Smooth muscle cell (in vitro differentiated cells): ENCODE results near the gene RTEL1. TPM values are rescaled to one million over a fixed set of nuclear protein-coding genes. Genes with fewer than 3 reads are reported as not detected.

Experiments used
- DNase-seq: peaks from one replicate; lab custom pipeline; 2025; ENCODE audit not compliant: unreplicated experiment; lab: John Stamatoyannopoulos, UW
- H2AFZ ChIP-seq: fragments of 200-600 bp; sonication (generic); 2 replicates; pipeline ENCODE4 v1.6.0; 2016; ENCODE audit warnings: antibody characterized with exemption, low read depth, mild to moderate bottlenecking
- H3F3A ChIP-seq: fragments of 200-600 bp; sonication (generic); 2 replicates; pipeline ENCODE4 v1.6.0; 2017; ENCODE audit warnings: antibody characterized with exemption, low read depth
- H3K27ac ChIP-seq: fragments of 200-600 bp; sonication (generic); 2 replicates; pipeline ENCODE4 v1.5.1; 2016; ENCODE audit warnings: low read depth, mild to moderate bottlenecking
- H3K27me3 ChIP-seq: fragments of 200-600 bp; sonication (generic); 2 replicates; pipeline ENCODE4 v1.6.1; 2016; ENCODE audit warnings: low read depth, mild to moderate bottlenecking
- H3K36me3 ChIP-seq: fragments of 200-600 bp; sonication (generic); 2 replicates; pipeline ENCODE4 v1.5.1; 2016; ENCODE audit warnings: low read depth
- H3K4me1 ChIP-seq: fragments of 200-600 bp; sonication (generic); 2 replicates; pipeline ENCODE4 v1.5.1; 2016; ENCODE audit warnings: low read depth
- H3K4me2 ChIP-seq: fragments of 200-600 bp; sonication (generic); 2 replicates; pipeline ENCODE4 v1.6.0; 2016; ENCODE audit warnings: mild to moderate bottlenecking
- H3K4me3 ChIP-seq: fragments of 200-600 bp; sonication (generic); 2 replicates; pipeline ENCODE4 v1.5.1; 2016; ENCODE audit warnings: mild to moderate bottlenecking
- H3K79me2 ChIP-seq: fragments of 200-600 bp; sonication (generic); 2 replicates; pipeline ENCODE4 v1.6.0; 2016; ENCODE audit warnings: low read depth, mild to moderate bottlenecking
- H3K9ac ChIP-seq: fragments of 200-600 bp; sonication (generic); 2 replicates; pipeline ENCODE4 v1.6.0; 2016; ENCODE audit warnings: low read depth
- H3K9me3 ChIP-seq: fragments of 200-600 bp; sonication (generic); replicated peaks from 2 replicates; pipeline ENCODE4 v1.5.1; 2016; ENCODE audit warnings: low read depth
- H4K20me1 ChIP-seq: fragments of 200-600 bp; sonication (generic); 2 replicates; pipeline ENCODE4 v1.6.0; 2016; ENCODE audit warnings: low read depth
- CTCF ChIP-seq: fragments of 200-600 bp; sonication (generic); IDR thresholded peaks from 2 replicates; pipeline ENCODE4 v1.5.1; 2017; ENCODE audit warnings: borderline replicate concordance, mild to moderate bottlenecking, antibody characterized with exemption; ENCODE audit not compliant: insufficient read depth, poor library complexity, severe bottlenecking
- WGBS: methylation state at CpG from one replicate; pipeline ENCODE4 v1.1.7; 2016; ENCODE audit warnings: low lambda C conversion rate; 5-methylcytosine and 5-hydroxymethylcytosine counted together
- polyA plus RNA-seq: library from polyadenylated mRNA; unstranded; fragments of >200 nt; fragmentation: Nextera tagmentation; extraction: Ambion mirVana; gene quantifications from 2 replicates; pipeline ENCODE4 v1.2.1, GENCODE V29; 2016
- total RNA-seq: library from RNA; depleted of rRNA; stranded (reverse); fragments of >200 nt; gene quantifications from 2 replicates; pipeline ENCODE4 v1.2.3, GENCODE V29; 2014

The RTEL1 gene
- total and polyA plus RNA-seq, 2 experiments from 2014 or later = 10.4 to 14.2 TPM

- no peak for DNase-seq
- H3K9ac ChIP-seq = no peak overlapping the region
- peaks cover 52% of the 10 kb centered on the region for H4K20me1 ChIP-seq
- no peaks in the 10 kb centered on the region for H3K36me3 ChIP-seq
- no peak overlapping the region for H3K4me2 ChIP-seq
- H3K79me2 ChIP-seq = peaks cover 54% of the 10 kb centered on the region
- no peaks in the 10 kb centered on the region for H3K9me3 ChIP-seq
- H3K4me1 ChIP-seq = peaks cover 6% of the 10 kb centered on the region
- H3K27ac ChIP-seq = no peak overlapping the region
- 94% methylated on average over 8 of the region's 8 CpGs for WGBS
- no peaks in the 10 kb centered on the region for H3F3A ChIP-seq
- H2AFZ ChIP-seq = no peak overlapping the region
- H3K27me3 ChIP-seq = no peaks in the 10 kb centered on the region
- no peak overlapping the region for H3K4me3 ChIP-seq
- TF ChIP-seq CTCF = no peak
These were observed 37.1 kb upstream of the RTEL1 start for GRCh38 chr20:63620991-63621390.

- Histone ChIP-seq H4K20me1 (peaks cover 52% of the 10 kb centered on the region), H3K4me2 (no peak overlapping the region), H3K27me3 (no peaks in the 10 kb centered on the region), H3K4me1 (peaks cover 6% of the 10 kb centered on the region), H3K27ac (no peak overlapping the region), H2AFZ (no peak overlapping the region), H3K4me3 (no peak overlapping the region), H3K9ac (no peak overlapping the region), H3K36me3 (no peaks in the 10 kb centered on the region), H3K79me2 (peaks cover 56% of the 10 kb centered on the region), H3F3A (no peaks in the 10 kb centered on the region), H3K9me3 (no peaks in the 10 kb centered on the region)
- WGBS = 95% methylated on average over 4 of the region's 4 CpGs
- TF ChIP-seq CTCF = no peak
- no peak for DNase-seq
These were observed 36.0 kb upstream of the RTEL1 start for GRCh38 chr20:63622096-63622495.

- no peaks in the 10 kb centered on the region for H3K36me3 ChIP-seq
- TF ChIP-seq CTCF = no peak
- no peak overlapping the region for H3K4me2 ChIP-seq
- H3K4me3 ChIP-seq = no peak overlapping the region
- no peak overlapping the region for H3K27ac ChIP-seq
- H2AFZ ChIP-seq = no peak overlapping the region
- no peak overlapping the region for H3K9ac ChIP-seq
- peaks cover 6% of the 10 kb centered on the region for H3K4me1 ChIP-seq
- no peaks in the 10 kb centered on the region for H3K9me3 ChIP-seq
- 96% methylated on average over 14 of the region's 14 CpGs for WGBS
- peaks cover 52% of the 10 kb centered on the region for H4K20me1 ChIP-seq
- peaks cover 62% of the 10 kb centered on the region for H3K79me2 ChIP-seq
- H3K27me3 ChIP-seq = no peaks in the 10 kb centered on the region
- no peak for DNase-seq
- H3F3A ChIP-seq = no peaks in the 10 kb centered on the region
These were observed 35.4 kb upstream of the RTEL1 start for GRCh38 chr20:63622732-63623131.

GRCh38 chr20:63624486-63624885 is 33.6 kb upstream of the RTEL1 start:
- peaks cover 64% of the 10 kb centered on the region for H3K79me2 ChIP-seq
- 89% methylated on average over 15 of the region's 15 CpGs for WGBS

More at GRCh38 chr20:63624486-63624885, 33.6 kb upstream of the RTEL1 start:
- no peak overlapping the region for H2AFZ ChIP-seq
- no peak for TF ChIP-seq CTCF
- H3K4me1 ChIP-seq = peaks cover 6% of the 10 kb centered on the region
- no peaks in the 10 kb centered on the region for H3K36me3 ChIP-seq
- no peaks in the 10 kb centered on the region for H3F3A ChIP-seq
- no peaks in the 10 kb centered on the region for H3K27me3 ChIP-seq
- no peaks in the 10 kb centered on the region for H3K9me3 ChIP-seq
- H3K4me2 ChIP-seq = no peak overlapping the region
- no peak overlapping the region for H3K4me3 ChIP-seq
- H3K9ac ChIP-seq = no peak overlapping the region
- no peak for DNase-seq
- no peak overlapping the region for H3K27ac ChIP-seq
- peaks cover 38% of the 10 kb centered on the region for H4K20me1 ChIP-seq
